Right lobe of liver (tissue), 6 donors: ENCODE results near the gene PLCL1. TPM values are rescaled to one million over a fixed set of nuclear protein-coding genes. Genes with fewer than 3 reads are reported as not detected.

Experiments used
- ATAC-seq, 4 donors: fragments of 200-7000 bp; cut with Tn5 transposase; one replicate each; pipeline ENCODE4 v1.9.1; 2020; ENCODE audit warnings: mild to moderate bottlenecking in 4 of 4, moderate library complexity in 4 of 4
- DNase-seq, 3 donors: peaks; one replicate each; pipeline ENCODE4 v3.0.0-alpha.2; 2020
- H3K27ac ChIP-seq, 3 donors: fragments of 200-600 bp; one replicate each; pipeline ENCODE4 v1.8.0; 2022
- H3K27me3 ChIP-seq, 2 donors: fragments of 200-600 bp; one replicate each; pipeline ENCODE4 v1.8.0; 2022
- H3K36me3 ChIP-seq, 4 donors: fragments of 200-600 bp; sonication (generic) in 1 of 4; one replicate each; pipeline versions ENCODE4 v1.5.1 to v1.8.0; 2017 to 2022; ENCODE audit warnings: control low read depth in 1 of 4
- H3K4me1 ChIP-seq, 4 donors: fragments of 200-600 bp; sonication (generic) in 1 of 4; one replicate each; pipeline versions ENCODE4 v1.5.1 to v1.8.0; 2017 to 2022; ENCODE audit warnings: control low read depth in 1 of 4
- H3K4me3 ChIP-seq, 3 donors: fragments of 200-600 bp; one replicate each; pipeline ENCODE4 v1.8.0; 2022
- H3K9me3 ChIP-seq, 4 donors: fragments of 200-600 bp; sonication (generic) in 1 of 4; one replicate each; pipeline versions ENCODE4 v1.5.1 to v1.8.0; 2017 to 2022; ENCODE audit warnings: control low read depth in 1 of 4
- POLR2A ChIP-seq: fragments of 450-650 bp; IDR thresholded peaks from one replicate; pipeline ENCODE4 v1.6.1; 2017; ENCODE audit warnings: antibody characterized with exemption, mild to moderate bottlenecking
- WGBS: methylation state at CpG from one replicate; pipeline ENCODE4 v1.1.6; 2018; ENCODE audit warnings: low coverage, low lambda C conversion rate; ENCODE audit not compliant: insufficient coverage; ENCODE audit errors: missing lambda C conversion rate; 5-methylcytosine and 5-hydroxymethylcytosine counted together
- intact Hi-C, 2 donors: fragments of 100-400 bp; cut with DNase I; formaldehyde crosslinking; loops; one replicate each; pipeline versions ENCODE4 v1.11.2 to v1.14.1; 2022
- total RNA-seq, 6 experiments: library from RNA; depleted of rRNA in 2 of 6; stranded (reverse); fragments of >200 nt in 2 of 6; fragmentation: NEBNext Ultra II Directional in 3 of 6; extraction: Animal tissue kit (Norgen Biotek cat#: 25700) in 3 of 6; gene quantifications; one replicate each; pipeline versions ENCODE4 v1.1.0 to v1.2.4, GENCODE V29; 2016 to 2023
- TF ChIP-seq, protein P1 (sequence below), 4 donors: fragments of 200-600 bp in 3 of 4; fragments of 450-650 bp in 1 of 4; IDR thresholded peaks; one replicate each; pipeline versions ENCODE4 v1.5.1 to v1.8.0; 2016 to 2022; ENCODE audit warnings: antibody characterized with exemption in 4 of 4, mild to moderate bottlenecking in 2 of 4
- donor health status: DM: no; HTN: yes; CAD: no.
- donor health status: DM: no; HTN: no; CAD: no.
- donor health status: DM: no; HTN: no; CAD: no.
- donor health status: DM: no; HTN: yes; CAD: no.
- donor health status: DM: no; HTN: yes; CAD: no.

PLCL1 gene
- total RNA-seq, 6 experiments from 2014 or later: 0.12 to 0.37 (median 0.24) TPM

DNA sequence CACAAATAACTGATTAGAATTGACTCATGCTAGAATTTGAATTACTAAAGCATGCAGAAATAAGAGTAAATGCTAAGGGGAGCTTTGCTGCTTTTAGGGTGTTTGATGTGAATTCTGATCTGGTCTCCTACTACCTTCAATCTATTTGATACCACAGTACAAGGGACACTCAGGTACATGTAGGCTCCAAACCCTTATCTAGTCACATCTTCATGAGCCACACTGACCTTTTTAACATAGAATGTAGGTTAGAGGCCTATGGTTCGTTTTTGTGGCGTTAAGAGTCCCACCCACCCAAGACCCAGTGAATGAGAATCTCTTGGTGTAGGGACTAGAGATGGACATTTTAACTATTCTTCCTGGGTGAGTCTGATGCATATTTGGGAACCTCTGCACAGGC is 65.7 kb downstream of the PLCL1 start:
- Histone ChIP-seq H3K27ac (no peak overlapping the region), H3K9me3 (no peaks in the 10 kb centered on the region), H3K4me3 (no peak overlapping the region), H3K36me3 (no peaks in the 10 kb centered on the region), H3K4me1 (no peaks in the 10 kb centered on the region), H3K27me3 (no peaks in the 10 kb centered on the region)
- intact Hi-C loops: no loop called here
- ATAC-seq: no peak
- no peak for TF ChIP-seq POLR2A
- TF ChIP-seq, protein P1, sequence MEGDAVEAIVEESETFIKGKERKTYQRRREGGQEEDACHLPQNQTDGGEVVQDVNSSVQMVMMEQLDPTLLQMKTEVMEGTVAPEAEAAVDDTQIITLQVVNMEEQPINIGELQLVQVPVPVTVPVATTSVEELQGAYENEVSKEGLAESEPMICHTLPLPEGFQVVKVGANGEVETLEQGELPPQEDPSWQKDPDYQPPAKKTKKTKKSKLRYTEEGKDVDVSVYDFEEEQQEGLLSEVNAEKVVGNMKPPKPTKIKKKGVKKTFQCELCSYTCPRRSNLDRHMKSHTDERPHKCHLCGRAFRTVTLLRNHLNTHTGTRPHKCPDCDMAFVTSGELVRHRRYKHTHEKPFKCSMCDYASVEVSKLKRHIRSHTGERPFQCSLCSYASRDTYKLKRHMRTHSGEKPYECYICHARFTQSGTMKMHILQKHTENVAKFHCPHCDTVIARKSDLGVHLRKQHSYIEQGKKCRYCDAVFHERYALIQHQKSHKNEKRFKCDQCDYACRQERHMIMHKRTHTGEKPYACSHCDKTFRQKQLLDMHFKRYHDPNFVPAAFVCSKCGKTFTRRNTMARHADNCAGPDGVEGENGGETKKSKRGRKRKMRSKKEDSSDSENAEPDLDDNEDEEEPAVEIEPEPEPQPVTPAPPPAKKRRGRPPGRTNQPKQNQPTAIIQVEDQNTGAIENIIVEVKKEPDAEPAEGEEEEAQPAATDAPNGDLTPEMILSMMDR (IDR thresholded peaks at IDR 0.05): no peak
- WGBS: 74% methylated on average over 2 of the region's 2 CpGs
- DNase-seq: no peak

DNA sequence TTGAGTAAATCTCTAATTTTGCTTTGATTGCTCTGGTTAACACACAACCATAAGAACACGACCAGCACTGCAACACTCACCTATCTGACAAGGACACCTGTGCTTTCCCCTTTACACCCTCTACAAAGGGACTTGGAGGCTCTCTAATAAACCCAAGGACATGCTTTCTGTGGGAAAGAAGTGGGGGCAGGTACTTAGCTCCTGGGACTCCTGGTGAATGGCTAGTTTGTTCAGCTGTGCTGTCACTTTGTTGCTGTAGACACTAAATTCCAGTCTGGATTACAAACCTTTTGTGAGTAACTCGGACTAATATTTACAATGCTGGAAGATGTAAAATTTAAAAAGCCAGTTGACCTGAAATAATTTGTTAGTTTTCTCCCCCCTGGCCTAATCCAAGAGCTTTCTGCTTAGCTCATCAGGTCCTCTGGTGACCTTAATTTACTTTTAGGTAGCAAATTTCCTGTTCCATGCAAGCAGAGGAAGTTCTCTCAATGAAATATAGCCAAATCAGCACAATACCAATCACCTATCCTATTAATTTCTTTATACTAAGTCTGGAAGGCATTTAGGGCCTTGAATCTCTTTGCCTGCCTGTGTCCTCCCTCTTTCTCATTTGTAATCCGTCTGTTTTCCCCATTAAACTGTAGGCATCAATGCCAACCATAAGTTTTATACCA is 67.5 kb downstream of the PLCL1 start:
- WGBS: 57% methylated on average over 3 of the region's 3 CpGs
- no peaks in the 10 kb centered on the region for H3K36me3 ChIP-seq
- ATAC-seq: no peak
- no peaks in the 10 kb centered on the region for H3K4me1 ChIP-seq
- DNase-seq: no peak
- H3K4me3 ChIP-seq: no peak overlapping the region
- intact Hi-C loops: no loop called here
- no peak overlapping the region for H3K27ac ChIP-seq
- H3K9me3 ChIP-seq: no peaks in the 10 kb centered on the region
- no peak for TF ChIP-seq POLR2A
- TF ChIP-seq, protein P1 (IDR thresholded peaks at IDR 0.05): no peak
- no peaks in the 10 kb centered on the region for H3K27me3 ChIP-seq

DNA sequence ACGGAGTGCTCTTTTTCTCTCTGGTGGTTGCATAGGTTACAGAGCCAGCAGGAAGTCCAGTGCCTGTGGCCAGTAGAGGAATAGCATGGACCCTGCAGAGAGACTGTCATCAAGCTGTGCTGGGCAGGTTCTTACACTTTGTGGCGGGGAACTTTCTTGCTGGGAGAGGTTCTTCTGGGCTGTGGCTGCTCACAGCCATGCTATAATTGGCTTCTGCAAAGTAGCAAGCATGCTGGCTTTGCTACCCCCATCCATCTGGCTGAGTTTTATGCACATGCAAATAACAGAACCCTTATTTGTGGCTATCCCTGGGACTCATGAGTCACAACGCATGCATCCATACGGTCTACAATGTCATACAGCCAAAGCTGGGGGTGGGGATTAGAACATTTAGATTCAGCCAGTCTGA is 68.9 kb downstream of the PLCL1 start:
- H3K36me3 ChIP-seq: no peaks in the 10 kb centered on the region
- no peaks in the 10 kb centered on the region for H3K9me3 ChIP-seq
- H3K27ac ChIP-seq: no peak overlapping the region
- no peaks in the 10 kb centered on the region for H3K4me1 ChIP-seq
- H3K27me3 ChIP-seq: no peaks in the 10 kb centered on the region
- no peak for ATAC-seq
- 49% methylated on average over 3 of the region's 4 CpGs for WGBS
- H3K4me3 ChIP-seq: no peak overlapping the region
- TF ChIP-seq, protein P1 (IDR thresholded peaks at IDR 0.05): no peak
- TF ChIP-seq POLR2A: no peak
- DNase-seq: no peak
- intact Hi-C loops: no loop called here

DNA sequence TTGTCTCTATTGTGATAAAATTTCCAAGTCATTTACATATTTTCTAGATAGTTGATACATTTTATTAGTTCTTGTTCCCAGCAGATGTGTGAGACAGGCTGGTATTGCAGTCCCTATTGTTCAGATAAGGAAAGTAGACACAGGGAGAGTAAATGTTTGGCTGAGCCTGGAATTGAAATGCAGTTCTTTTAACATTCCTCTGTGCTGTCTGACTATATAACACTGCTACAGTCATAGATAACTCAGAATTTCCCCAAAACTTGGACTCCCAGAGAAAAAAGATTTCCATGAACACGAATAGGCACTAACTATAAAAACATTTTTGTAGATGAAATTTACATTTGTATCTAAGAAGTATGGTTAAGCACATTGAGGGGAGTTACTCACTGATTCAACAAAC is 71.4 kb downstream of the PLCL1 start:
- no peak overlapping the region for H3K4me3 ChIP-seq
- 5% methylated on average over 1 of the region's 1 CpG for WGBS
- ATAC-seq (no peak), DNase-seq (no peak)
- no peak for TF ChIP-seq POLR2A
- TF ChIP-seq, protein P1 (IDR thresholded peaks at IDR 0.05): no peak
- no peaks in the 10 kb centered on the region for H3K27me3 ChIP-seq
- intact Hi-C loops: no loop called here
- H3K27ac ChIP-seq: no peak overlapping the region
- H3K9me3 ChIP-seq: no peaks in the 10 kb centered on the region
- no peaks in the 10 kb centered on the region for H3K4me1 ChIP-seq
- no peaks in the 10 kb centered on the region for H3K36me3 ChIP-seq
